Neural progenitor cell (in vitro differentiated cells): Measurements from ENCODE around the gene LZTS3.

Experiments used
- CTCF ChIP-seq: fragments of 200-600 bp; sonication (generic); IDR thresholded peaks from 2 replicates; pipeline ENCODE4 v1.5.1; 2017; ENCODE audit warnings: antibody characterized with exemption, mild to moderate bottlenecking
- EZH2 ChIP-seq: fragments of 200-600 bp; sonication (generic); IDR thresholded peaks from 2 replicates; pipeline ENCODE4 v1.6.1; 2017; ENCODE audit warnings: antibody characterized with exemption, mild to moderate bottlenecking, moderate library complexity

- no peak for TF ChIP-seq CTCF
- no peak for TF ChIP-seq EZH2
These were observed 12.9 kb downstream of the LZTS3 start for GRCh38 chr20:3160418-3160817.
